AG10803 (cell line): Measurements from ENCODE around the gene KLHL24.
"Not testable (repeated sequence)": the region's sequence is repeated elsewhere in the genome, so short reads cannot be mapped to it uniquely, and the experiment has no call there.

Experiments
- DNase-seq: peaks from one replicate; pipeline ENCODE4 v3.0.0; 2010; ENCODE audit warnings: low read depth
- H3K4me3 ChIP-seq: 2 replicates; pipeline ENCODE4 v1.5.1; 2011; ENCODE audit warnings: mild to moderate bottlenecking, low read length, control low read depth
- TF ChIP-seq, protein P1 (sequence below): conservative IDR thresholded peaks from 2 replicates; pipeline ENCODE4 v1.5.1; 2011; ENCODE audit warnings: mild to moderate bottlenecking, low read length, control low read depth, inconsistent platforms

The KLHL24 gene

GRCh38 chr3:183597959-183598358 lies 37.5 kb upstream of the KLHL24 start:
- no peak for DNase-seq
- no peak overlapping the region for H3K4me3 ChIP-seq
- TF ChIP-seq, protein P1, sequence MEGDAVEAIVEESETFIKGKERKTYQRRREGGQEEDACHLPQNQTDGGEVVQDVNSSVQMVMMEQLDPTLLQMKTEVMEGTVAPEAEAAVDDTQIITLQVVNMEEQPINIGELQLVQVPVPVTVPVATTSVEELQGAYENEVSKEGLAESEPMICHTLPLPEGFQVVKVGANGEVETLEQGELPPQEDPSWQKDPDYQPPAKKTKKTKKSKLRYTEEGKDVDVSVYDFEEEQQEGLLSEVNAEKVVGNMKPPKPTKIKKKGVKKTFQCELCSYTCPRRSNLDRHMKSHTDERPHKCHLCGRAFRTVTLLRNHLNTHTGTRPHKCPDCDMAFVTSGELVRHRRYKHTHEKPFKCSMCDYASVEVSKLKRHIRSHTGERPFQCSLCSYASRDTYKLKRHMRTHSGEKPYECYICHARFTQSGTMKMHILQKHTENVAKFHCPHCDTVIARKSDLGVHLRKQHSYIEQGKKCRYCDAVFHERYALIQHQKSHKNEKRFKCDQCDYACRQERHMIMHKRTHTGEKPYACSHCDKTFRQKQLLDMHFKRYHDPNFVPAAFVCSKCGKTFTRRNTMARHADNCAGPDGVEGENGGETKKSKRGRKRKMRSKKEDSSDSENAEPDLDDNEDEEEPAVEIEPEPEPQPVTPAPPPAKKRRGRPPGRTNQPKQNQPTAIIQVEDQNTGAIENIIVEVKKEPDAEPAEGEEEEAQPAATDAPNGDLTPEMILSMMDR: no peak

- DNase-seq, H3K4me3 ChIP-seq: not testable (repeated sequence)
Observed at GRCh38 chr3:183611326-183611725, 24.1 kb upstream of the KLHL24 start.

DNA sequence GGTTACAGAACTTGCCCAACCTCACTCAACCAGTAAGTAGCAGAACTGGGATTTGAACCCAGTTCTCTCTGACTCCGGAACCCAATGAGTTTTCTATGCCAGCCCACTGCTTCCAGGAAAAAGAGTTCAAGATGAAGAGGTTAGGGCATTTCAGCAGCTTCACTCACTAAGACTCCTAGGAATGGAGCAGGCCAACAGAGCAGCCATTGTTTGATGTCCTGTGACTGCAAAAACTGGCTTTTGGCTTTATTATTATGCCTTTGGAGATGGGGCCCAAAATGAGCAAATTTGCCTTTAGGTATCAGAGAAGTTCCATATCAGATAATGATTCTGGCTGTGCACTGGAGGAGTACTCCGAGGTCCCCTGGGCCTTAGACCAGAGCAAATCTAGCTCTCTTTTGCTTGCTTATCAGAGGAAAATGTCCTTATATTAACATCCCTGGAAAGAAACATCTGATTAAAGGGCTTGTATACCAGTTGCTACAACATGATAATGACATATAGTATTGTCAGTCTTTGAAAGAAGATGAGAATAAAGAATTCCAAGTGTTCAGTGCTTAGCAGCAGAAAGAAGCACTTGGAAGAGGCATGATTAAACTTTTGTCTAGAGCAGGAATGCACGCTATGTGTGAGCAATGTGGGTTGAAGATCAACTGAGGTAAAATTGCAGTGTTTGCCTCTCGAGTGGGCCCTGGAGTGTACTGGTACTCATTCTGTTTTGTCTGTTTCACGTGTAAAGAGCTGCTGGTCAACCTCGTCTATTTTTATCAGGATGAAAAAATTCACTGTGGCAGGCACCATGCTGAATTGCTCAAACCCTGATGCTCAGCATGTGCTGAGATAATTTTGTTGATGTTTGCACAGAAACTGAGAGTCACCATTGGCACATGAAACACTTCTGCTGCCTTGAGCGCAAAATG lies 21.8 kb upstream of the KLHL24 start:
- DNase-seq: peak; percentile 26
- H3K4me3 ChIP-seq: no peak overlapping the region
- TF ChIP-seq, protein P1: no peak

GRCh38 chr3:183618542-183618941 lies 16.9 kb upstream of the KLHL24 start:
- H3K4me3 ChIP-seq: no peak overlapping the region
- TF ChIP-seq, protein P1: no peak
- DNase-seq: no peak

DNA sequence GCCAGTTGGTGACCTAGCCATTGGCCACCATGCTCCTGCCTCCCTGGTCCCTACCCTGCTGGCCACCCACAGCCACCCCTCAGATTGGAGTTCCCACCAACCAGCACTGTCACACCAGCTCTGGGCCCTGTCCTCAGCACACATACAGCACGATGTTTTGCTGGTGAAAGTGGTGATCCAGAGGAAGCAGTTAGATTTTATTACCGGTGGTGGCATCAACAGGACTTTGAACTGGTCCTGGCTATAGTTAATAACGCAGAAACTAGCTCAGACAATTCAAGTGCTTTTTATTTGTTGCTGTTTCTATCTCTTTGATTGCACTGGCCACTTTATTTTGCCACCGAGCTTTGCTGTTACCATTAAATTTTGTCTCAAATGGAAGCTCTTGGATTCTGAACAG lies 16.4 kb upstream of the KLHL24 start:
- H3K4me3 ChIP-seq: no peak overlapping the region
- TF ChIP-seq, protein P1: no peak
- no peak for DNase-seq

DNA sequence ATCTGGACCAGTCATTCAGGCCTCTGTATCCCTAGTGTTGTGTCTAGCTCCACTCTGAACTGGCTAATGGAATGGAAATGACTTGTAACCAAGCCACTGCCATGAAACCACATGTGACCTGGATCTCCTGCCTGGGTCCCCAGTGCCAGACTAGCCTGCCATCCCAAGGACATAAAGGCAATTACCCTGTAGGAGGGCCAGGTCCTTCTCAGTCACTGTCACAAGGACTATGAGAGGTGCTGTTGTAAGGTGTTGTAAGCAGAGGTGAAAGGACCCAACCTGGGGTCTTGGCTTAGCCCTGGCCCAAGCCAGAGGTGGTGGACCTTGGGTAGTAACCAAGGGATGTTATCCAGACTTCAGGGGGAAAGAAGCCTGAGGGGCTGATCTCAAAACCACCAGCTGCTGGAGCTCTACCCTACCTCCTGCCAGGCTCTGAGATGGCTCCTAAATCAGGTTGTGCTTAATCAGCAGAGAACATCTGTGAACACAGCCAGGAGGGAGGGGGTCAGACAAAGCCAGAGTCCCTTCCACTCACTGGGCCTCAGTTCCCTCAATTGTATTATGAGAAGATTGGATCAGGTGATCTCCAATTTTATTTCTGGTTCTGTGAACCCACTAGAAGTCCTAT lies 15.7 kb upstream of the KLHL24 start:
- DNase-seq: no peak
- TF ChIP-seq, protein P1: no peak

DNA sequence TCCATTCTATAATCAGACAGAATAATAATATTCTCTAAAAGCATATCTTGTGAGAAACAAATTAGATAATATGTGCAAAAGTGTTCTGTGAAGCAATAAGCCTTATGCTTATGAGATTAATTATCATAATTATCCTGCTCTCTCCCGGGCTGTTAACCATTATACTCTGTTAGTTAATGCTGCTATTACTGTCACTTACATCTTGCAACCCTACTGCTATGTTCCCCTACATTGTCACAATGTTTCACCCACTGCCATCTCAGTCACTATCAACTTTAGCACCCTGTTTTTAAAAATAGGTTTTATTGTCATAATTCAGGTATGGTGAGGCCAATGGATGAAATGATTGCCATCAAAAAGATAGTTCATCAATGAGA lies 15.2 kb upstream of the KLHL24 start:
- H3K4me3 ChIP-seq: no peak overlapping the region
- no peak for DNase-seq
- TF ChIP-seq, protein P1: no peak

More for the DNA sequence above, 15.7 kb upstream of the KLHL24 start:
- no peak overlapping the region for H3K4me3 ChIP-seq

DNA sequence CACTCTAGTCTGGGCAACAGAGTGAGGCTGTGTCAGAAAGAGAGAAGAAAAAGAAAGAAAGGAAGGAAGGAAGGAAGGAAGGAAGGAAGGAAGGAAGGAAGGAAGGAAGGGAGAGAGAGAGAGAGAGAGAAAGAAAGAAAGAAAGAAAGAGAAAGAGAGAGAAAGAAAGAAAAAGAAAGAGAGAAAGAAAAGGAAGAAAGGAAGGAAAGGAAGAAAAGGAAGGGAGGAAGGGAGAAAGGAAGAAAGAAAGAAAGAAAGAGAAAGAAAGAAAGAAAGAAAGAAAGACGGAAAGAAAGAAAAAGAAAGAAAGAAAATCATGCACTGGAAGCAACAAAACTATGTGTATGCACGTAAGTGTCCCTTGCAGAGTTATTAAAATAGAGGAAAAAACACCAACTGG lies 12.9 kb upstream of the KLHL24 start:
- DNase-seq, H3K4me3 ChIP-seq: not testable (repeated sequence)
